Middle frontal gyrus (tissue), 1 donor: Measurements from ENCODE around the gene TMEM123.
"Not testable (repeated sequence)": the region's sequence is repeated elsewhere in the genome, so short reads cannot be mapped to it uniquely, and the experiment has no call there.

Experiments
- DNase-seq: peaks from one replicate; pipeline ENCODE4 v3.0.0-alpha.2; 2015; ENCODE audit warnings: low spot score; ENCODE audit errors: extremely low spot score

TMEM123 gene

DNA sequence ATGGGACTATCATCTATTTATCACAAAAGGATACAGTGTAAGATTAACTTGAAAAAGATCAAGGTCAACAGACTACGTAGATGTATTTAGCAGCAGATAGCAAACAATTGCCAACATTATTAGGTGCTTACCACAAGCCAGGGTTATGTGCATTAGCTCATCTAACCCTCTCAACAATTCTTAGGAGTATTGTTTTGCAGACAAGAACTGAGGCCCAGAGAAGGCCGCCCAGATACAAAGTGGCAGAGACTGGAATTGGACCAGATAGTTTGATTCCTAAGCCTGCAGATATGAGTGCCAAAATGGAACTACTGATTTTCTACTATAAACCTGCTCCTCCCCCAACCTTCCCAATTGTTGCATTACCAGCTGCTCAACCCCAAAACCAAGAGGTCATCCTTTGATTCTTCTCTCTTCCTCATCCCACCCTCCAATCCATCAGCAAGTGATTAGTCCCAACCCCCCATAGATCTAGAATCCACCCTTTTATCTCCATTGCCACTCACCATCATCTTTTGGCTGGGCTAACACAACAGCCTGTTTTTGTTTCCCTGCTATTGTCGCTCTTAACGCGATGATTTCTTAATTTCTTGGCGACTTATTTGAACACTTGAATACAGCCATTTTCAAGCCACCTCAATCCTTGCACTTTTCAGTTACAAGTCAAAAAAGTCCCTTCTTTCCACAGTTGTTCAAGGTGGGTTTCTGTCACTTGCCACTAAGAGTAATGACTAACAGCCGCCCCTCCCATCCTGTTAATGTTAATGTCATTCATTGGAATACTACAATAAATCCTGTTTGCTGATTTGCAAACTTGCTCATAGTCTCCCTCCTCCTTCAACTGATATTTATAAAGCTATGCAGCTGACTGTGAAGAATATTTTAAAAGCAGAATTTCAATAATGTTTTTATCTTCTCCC, 2.7 kb downstream of the TMEM123 start:
- DNase-seq = no peak

- DNase-seq = no peak
These were observed 3.7 kb downstream of the TMEM123 start for GRCh38 chr11:102448869-102449224.

- DNase-seq = no peak
These were observed 4.4 kb downstream of the TMEM123 start for GRCh38 chr11:102447941-102448868.

- no peak for DNase-seq
These were observed 5.4 kb downstream of the TMEM123 start for GRCh38 chr11:102447193-102447592.

GRCh38 chr11:102446606-102447005, 6.0 kb downstream of the TMEM123 start:
- DNase-seq = no peak

DNA sequence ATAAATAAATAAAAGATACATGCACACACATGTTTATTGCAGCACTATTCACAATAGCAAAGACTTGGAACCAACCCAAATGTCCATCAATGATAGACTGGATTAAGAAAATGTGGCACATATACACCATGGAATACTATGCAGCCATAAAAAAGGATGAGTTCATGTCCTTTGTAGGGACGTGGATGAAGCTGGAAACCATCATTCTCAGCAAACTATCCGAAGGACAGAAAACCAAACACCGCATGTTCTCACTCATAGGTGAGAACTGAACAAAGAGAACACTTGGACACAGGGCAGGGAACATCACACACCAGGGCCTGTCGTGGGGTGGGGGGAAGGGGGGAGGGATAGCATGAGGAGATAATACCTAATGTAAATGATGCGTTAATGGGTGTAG, 7.9 kb downstream of the TMEM123 start:
- not testable (repeated sequence) for DNase-seq

DNA sequence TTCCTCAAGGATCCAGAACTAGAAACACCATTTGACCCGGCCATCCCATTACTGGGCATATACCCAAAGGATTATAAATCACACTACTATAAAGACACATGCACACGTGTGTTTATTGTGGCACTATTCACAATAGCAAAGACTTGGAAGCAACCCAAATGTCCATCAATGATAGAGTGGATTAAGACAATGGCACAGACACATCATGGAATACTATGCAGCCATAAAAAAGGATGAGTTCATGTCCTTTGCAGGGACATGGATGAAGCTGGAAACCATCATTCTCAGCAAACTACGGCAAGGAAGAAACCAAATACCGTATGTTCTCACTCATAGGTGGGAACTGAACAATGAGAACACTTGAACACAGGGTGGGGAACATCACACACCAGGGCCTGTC, 8.4 kb downstream of the TMEM123 start:
- DNase-seq = not testable (repeated sequence)

GRCh38 chr11:102439063-102439363, 13.6 kb downstream of the TMEM123 start:
- DNase-seq = not testable (repeated sequence)

- no peak for DNase-seq
These were observed 14.1 kb downstream of the TMEM123 start for GRCh38 chr11:102438311-102439062.

DNA sequence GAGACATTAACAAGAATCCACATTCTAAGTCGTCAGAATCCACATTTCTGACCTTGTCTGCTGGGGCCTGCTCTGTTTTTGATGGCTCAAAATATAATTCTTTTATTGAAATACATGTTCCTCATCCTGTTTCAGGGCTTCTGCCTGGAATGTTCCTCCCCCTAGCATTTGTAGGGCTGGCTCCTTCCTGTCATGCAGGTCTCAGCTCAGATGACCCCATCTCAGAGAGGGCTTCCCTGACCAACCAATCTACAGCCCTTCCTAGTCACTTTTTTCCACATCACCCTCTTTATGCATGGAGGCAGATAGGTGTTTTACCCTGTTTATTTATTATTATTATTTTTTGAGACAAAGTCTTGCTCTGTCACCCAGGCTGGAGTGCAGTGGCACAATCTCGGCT, 14.8 kb downstream of the TMEM123 start:
- DNase-seq = no peak

DNA sequence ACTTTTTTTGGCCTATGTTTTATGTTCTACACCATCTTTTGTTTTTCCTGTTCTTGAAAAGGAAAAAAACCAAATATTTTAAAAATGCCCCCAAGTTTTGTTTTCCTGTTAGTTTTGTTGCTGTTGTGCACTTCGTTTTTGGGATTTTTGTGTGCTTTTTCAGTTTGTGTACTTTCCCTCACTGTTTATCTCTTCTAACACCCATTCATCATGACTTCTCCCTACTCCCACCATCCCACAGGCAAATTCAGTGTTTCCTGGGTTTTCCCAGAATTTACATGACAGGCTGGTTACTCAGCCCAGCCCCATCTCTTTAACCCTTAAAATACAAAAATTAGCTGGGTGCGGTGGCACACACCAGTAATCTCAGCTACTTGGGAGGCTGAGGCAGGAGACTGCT, 15.6 kb downstream of the TMEM123 start:
- DNase-seq = no peak

DNA sequence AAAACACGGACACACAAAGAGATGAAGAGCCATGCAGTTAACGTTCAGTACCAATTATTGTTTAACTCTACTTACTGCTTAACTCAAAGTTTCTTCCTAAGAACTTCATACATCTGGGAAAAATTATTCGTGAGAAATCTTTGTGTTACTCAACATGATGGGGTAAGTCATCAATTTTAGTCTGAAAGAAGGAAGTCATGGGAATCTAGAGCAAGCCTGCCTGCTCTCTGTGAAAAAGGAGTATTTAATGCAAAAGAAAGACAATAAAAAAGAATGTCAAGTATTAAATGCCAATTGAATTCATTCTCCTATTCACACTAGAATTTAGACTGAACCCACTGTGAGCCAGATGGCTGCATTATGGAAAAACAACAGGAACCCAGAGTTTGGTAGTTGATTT, 16.0 kb downstream of the TMEM123 start:
- no peak for DNase-seq

DNA sequence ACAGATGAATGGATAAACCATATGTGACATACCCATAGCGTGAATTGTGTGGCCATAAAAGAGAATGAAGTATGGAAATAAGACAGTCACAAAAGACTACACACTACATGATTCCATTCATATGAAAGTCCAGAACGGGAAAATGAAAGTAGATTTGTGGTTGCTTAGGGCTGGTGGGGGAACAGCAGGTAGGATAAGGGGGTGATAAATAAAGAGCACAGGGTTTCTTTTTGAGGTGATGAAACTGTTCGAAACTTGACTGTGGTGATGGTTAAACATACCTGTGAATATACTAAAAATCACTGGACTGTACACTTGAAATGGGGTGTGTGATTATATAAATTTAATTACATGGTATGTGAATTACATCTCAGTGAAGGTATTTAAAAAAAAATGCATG, 16.9 kb downstream of the TMEM123 start:
- no peak for DNase-seq

GRCh38 chr11:102433571-102433970, 19.0 kb downstream of the TMEM123 start:
- DNase-seq = not testable (repeated sequence)

DNA sequence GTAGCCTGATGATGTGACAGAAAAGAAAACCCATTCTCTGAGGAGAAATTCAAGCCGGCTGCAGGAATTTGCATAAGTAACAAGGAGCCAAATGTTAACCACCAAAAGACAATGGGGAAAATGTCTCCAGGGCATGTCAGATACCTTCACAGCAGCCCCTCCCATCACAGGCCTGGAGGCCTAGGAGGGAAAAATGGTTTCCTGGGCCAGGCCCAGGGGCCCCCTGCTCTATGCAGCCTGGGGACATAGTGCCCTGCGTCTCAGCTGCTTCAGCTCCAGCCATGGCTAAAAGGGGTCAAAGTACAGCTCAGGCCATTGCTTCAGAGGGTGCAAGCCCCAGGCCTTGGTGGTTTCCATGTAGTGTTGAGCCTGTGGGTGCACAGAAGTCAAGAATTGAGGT, 20.0 kb downstream of the TMEM123 start:
- not testable (repeated sequence) for DNase-seq

- no peak for DNase-seq
These were observed 21.2 kb downstream of the TMEM123 start for GRCh38 chr11:102431404-102431803.

GRCh38 chr11:102430158-102430836, 22.3 kb downstream of the TMEM123 start:
- no peak for DNase-seq

GRCh38 chr11:102429691-102430090, 22.9 kb downstream of the TMEM123 start:
- no peak for DNase-seq

DNA sequence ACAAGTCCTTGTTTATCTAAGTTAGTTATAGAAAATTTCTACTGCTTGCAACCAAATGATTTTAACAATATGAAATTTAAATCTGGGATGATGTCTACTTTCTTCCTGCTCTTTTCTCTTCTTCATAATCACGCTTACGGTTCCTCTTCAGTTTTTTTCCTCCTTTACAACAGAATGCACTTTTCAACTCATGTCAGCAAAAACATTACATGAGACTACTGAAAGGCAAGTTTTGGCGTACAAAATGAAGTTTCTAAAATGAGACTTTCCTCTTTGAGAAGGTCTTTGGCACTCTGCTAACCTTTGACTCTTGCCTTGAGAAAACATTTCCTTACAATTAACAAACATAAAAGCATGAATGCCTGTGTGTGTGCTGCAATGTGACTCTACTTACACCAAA, 23.3 kb downstream of the TMEM123 start:
- no peak for DNase-seq

- DNase-seq = no peak
These were observed 23.9 kb downstream of the TMEM123 start for GRCh38 chr11:102428696-102429095.

DNA sequence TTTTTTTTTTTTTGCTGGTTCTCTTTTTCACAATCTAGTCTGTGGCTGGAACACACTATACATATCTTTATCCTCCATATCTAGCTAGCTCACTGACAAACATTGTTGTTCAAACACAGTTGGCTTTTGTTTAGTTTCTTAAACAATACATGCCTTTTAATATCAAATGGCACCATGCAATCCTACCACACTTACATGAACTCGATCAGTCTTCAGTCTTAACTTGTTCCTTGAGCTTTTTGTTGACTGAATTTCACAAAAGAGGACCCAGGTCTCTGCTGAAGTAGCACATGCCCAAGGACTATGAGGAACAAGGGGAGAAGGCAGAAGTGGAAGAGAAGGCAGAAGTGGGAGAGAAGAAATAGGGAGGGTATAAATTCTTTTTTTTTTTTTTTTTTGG, 25.5 kb downstream of the TMEM123 start:
- no peak for DNase-seq
